ENCODE results near the gene AADAT. TPM values are rescaled to one million over a fixed set of nuclear protein-coding genes. Genes with fewer than 3 reads are reported as not detected.

AADAT gene
- total and polyA plus RNA-seq, 9 of the 15 experiments (the other 6 are each of a cell fraction or from before 2014, with no cell fraction given) = 0.06 to 0.07 TPM; not detected in 7

- in situ Hi-C loops (cut with MboI) = no loop called here
- H3K4me3 ChIP-seq = no peak overlapping the region
- no TSS peak for BruUV-seq (replicated peaks)
- H2AFZ ChIP-seq (ENCODE audit: low read depth, low read length) = no peak overlapping the region
- H3K79me2 ChIP-seq (ENCODE audit: control insufficient read depth, insufficient read depth, low read length) = no peaks in the 10 kb centered on the region
- TF ChIP-seq KDM5B (IDR thresholded peaks at IDR 0.05; ENCODE audit: insufficient replicate concordance, low read depth, low read length) (no peak), ELK1 (CRISPR knock-in tag; IDR thresholded peaks at IDR 0.05) (no peak), FOSL1 (tag; conservative IDR thresholded peaks at IDR 0.05) (no peak), SMARCA5 (IDR thresholded peaks at IDR 0.05) (no peak)
- WGBS (ENCODE audit: insufficient coverage, low coverage, missing lambda C conversion rate) = 0% methylated on average over 3 of the region's 3 CpGs
- no peaks in the 10 kb centered on the region for H3K9me1 ChIP-seq (ENCODE audit: control insufficient read depth, insufficient read depth, low read length)
- H3K27me3 ChIP-seq (ENCODE audit: control insufficient read depth in 2 of 2, insufficient read depth in 2 of 2, low read length in 2 of 2) = no peaks in the 10 kb centered on the region
- H3K36me3 ChIP-seq (ENCODE audit: control insufficient read depth, insufficient read depth, low read length) = no peaks in the 10 kb centered on the region
- H3K9ac ChIP-seq (ENCODE audit: insufficient read depth in 1 of 2, low read depth in 2 of 2, low read length in 2 of 2) = no peak overlapping the region
- no peak overlapping the region for H3K27ac ChIP-seq (ENCODE audit: extremely low read depth, low read depth, low read length)
- FAIRE-seq (no peak), DNase-seq (ENCODE audit: extremely low read depth in 1 of 4, low spot score in 3 of 4) (no peak), ATAC-seq (no peak)
- H3K9me3 ChIP-seq (replicated peaks; ENCODE audit: control insufficient read depth, insufficient read depth, low read depth, low read length) = no peaks in the 10 kb centered on the region
- intact Hi-C loops (cut with micrococcal nuclease) = no loop called here
- no peak overlapping the region for H3K4me2 ChIP-seq (ENCODE audit: insufficient read depth, low read length)
- POLR2A ChIA-PET = no interaction called here
- H3K4me1 ChIP-seq (replicated peaks in 1 of 2; ENCODE audit: control insufficient read depth in 2 of 2, insufficient read depth in 2 of 2, low read length in 2 of 2) = no peaks in the 10 kb centered on the region
- CTCF ChIA-PET (ENCODE audit: low intra/inter-chr PET ratio) = no interaction called here
- H4K20me1 ChIP-seq (replicated peaks; ENCODE audit: control insufficient read depth, insufficient read depth, low read length) = no peaks in the 10 kb centered on the region
Measured at GRCh38 chr4:170111546-170111945, 21.8 kb upstream of the AADAT start.

- Histone ChIP-seq H3K36me3 (ENCODE audit: control insufficient read depth, insufficient read depth, low read length) (no peaks in the 10 kb centered on the region), H3K27ac (ENCODE audit: extremely low read depth, low read depth, low read length) (no peak overlapping the region), H2AFZ (ENCODE audit: low read depth, low read length) (no peak overlapping the region), H4K20me1 (replicated peaks; ENCODE audit: control insufficient read depth, insufficient read depth, low read length) (no peaks in the 10 kb centered on the region), H3K4me1 (replicated peaks in 1 of 2; ENCODE audit: control insufficient read depth in 2 of 2, insufficient read depth in 2 of 2, low read length in 2 of 2) (no peaks in the 10 kb centered on the region), H3K4me3 (no peak overlapping the region), H3K9ac (ENCODE audit: insufficient read depth in 1 of 2, low read depth in 2 of 2, low read length in 2 of 2) (no peak overlapping the region), H3K9me3 (replicated peaks; ENCODE audit: control insufficient read depth, insufficient read depth, low read depth, low read length) (no peaks in the 10 kb centered on the region), H3K27me3 (ENCODE audit: control insufficient read depth in 2 of 2, insufficient read depth in 2 of 2, low read length in 2 of 2) (no peaks in the 10 kb centered on the region), H3K9me1 (ENCODE audit: control insufficient read depth, insufficient read depth, low read length) (no peaks in the 10 kb centered on the region), H3K4me2 (ENCODE audit: insufficient read depth, low read length) (no peak overlapping the region), H3K79me2 (ENCODE audit: control insufficient read depth, insufficient read depth, low read length) (no peaks in the 10 kb centered on the region)
- no peak for ATAC-seq
- intact Hi-C loops (cut with micrococcal nuclease) (no loop called here), in situ Hi-C loops (cut with MboI) (no loop called here)
- POLR2A ChIA-PET = no interaction called here
- FAIRE-seq = no peak
- CTCF ChIA-PET (ENCODE audit: low intra/inter-chr PET ratio) = no interaction called here
- BruUV-seq (replicated peaks) = no TSS peak
- no peak for DNase-seq (ENCODE audit: extremely low read depth in 1 of 4, low spot score in 3 of 4)
- WGBS (ENCODE audit: insufficient coverage, low coverage, missing lambda C conversion rate) = 0% methylated on average over 2 of the region's 2 CpGs
- no peak for TF ChIP-seq CBX2 (IDR thresholded peaks at IDR 0.05; ENCODE audit: insufficient read depth, low read length, poor library complexity, severe bottlenecking)
- no peak for TF ChIP-seq SRSF7 (optimal IDR thresholded peaks at IDR 0.05; ENCODE audit: low read depth, low read length)
- TF ChIP-seq, protein P1, sequence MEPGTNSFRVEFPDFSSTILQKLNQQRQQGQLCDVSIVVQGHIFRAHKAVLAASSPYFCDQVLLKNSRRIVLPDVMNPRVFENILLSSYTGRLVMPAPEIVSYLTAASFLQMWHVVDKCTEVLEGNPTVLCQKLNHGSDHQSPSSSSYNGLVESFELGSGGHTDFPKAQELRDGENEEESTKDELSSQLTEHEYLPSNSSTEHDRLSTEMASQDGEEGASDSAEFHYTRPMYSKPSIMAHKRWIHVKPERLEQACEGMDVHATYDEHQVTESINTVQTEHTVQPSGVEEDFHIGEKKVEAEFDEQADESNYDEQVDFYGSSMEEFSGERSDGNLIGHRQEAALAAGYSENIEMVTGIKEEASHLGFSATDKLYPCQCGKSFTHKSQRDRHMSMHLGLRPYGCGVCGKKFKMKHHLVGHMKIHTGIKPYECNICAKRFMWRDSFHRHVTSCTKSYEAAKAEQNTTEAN (CRISPR knock-in tag; IDR thresholded peaks at IDR 0.05) = no peak
- no peak for TF ChIP-seq HCFC1 (IDR thresholded peaks at IDR 0.05; ENCODE audit: low read depth, low read length)
- TF ChIP-seq E2F1 (CRISPR knock-in tag; IDR thresholded peaks at IDR 0.05) = no peak
- TF ChIP-seq CSDE1 (IDR thresholded peaks at IDR 0.05) = no peak
- no peak for TF ChIP-seq MYNN (IDR thresholded peaks at IDR 0.05)
- TF ChIP-seq MYNN (CRISPR knock-in tag; IDR thresholded peaks at IDR 0.05) = no peak
- no peak for TF ChIP-seq TFAP4 (CRISPR knock-in tag; IDR thresholded peaks at IDR 0.05; ENCODE audit: borderline replicate concordance)
- TF ChIP-seq ZBTB17 (CRISPR knock-in tag; IDR thresholded peaks at IDR 0.05) = no peak
Measured at GRCh38 chr4:170111085-170111484, 21.3 kb upstream of the AADAT start.

All from K562 (cell line).